GM23248 (cell line): ENCODE data around the gene SERPINB13. TPM values are rescaled to one million over a fixed set of nuclear protein-coding genes. Genes with fewer than 3 reads are reported as not detected.

Experiments
- DNase-seq: peaks from one replicate; pipeline ENCODE4 v3.0.0-alpha.2; 2015
- H2AFZ ChIP-seq: fragments of 200-600 bp; sonication (generic); 2 replicates; pipeline ENCODE4 v1.6.1; 2016; ENCODE audit warnings: antibody characterized with exemption
- H3F3A ChIP-seq: fragments of 200-600 bp; sonication (generic); 2 replicates; pipeline ENCODE4 v1.6.1; 2016; ENCODE audit warnings: mild to moderate bottlenecking, antibody characterized with exemption, mixed run types; ENCODE audit not compliant: insufficient read depth
- H3K27ac ChIP-seq: fragments of 200-600 bp; sonication (generic); 2 replicates; pipeline ENCODE4 v1.5.1; 2016; ENCODE audit warnings: mild to moderate bottlenecking
- H3K27me3 ChIP-seq: fragments of 200-600 bp; sonication (generic); replicated peaks from 2 replicates; pipeline ENCODE4 v1.6.1; 2016; ENCODE audit warnings: mild to moderate bottlenecking; ENCODE audit not compliant: insufficient read depth
- H3K36me3 ChIP-seq: fragments of 200-600 bp; sonication (generic); 2 replicates; pipeline ENCODE4 v1.6.1; 2016; ENCODE audit warnings: low read depth, mild to moderate bottlenecking
- H3K4me1 ChIP-seq: fragments of 200-600 bp; sonication (generic); 2 replicates; pipeline ENCODE4 v1.6.1; 2016; ENCODE audit warnings: mild to moderate bottlenecking; ENCODE audit not compliant: insufficient read depth
- H3K4me2 ChIP-seq: fragments of 200-600 bp; sonication (generic); one replicate; pipeline ENCODE4 v1.6.1; 2016; ENCODE audit warnings: mild to moderate bottlenecking; ENCODE audit not compliant: unreplicated experiment
- H3K4me3 ChIP-seq: fragments of 200-600 bp; sonication (generic); 2 replicates; pipeline ENCODE4 v1.5.1; 2016; ENCODE audit warnings: mild to moderate bottlenecking
- H3K79me2 ChIP-seq: fragments of 200-600 bp; sonication (generic); 2 replicates; pipeline ENCODE4 v1.6.1; 2016; ENCODE audit warnings: mild to moderate bottlenecking; ENCODE audit not compliant: insufficient read depth
- H3K9ac ChIP-seq: fragments of 200-600 bp; sonication (generic); 2 replicates; pipeline ENCODE4 v1.6.1; 2016; ENCODE audit warnings: mild to moderate bottlenecking
- H3K9me2 ChIP-seq: fragments of 200-600 bp; sonication (generic); 2 replicates; pipeline ENCODE4 v1.6.1; 2016; ENCODE audit warnings: mixed run types, mild to moderate bottlenecking, moderate library complexity; ENCODE audit not compliant: insufficient read depth
- H3K9me3 ChIP-seq: fragments of 200-600 bp; sonication (generic); one replicate; pipeline ENCODE4 v1.6.1; 2017; ENCODE audit warnings: low read depth
- H4K20me1 ChIP-seq: fragments of 200-600 bp; sonication (generic); 2 replicates; pipeline ENCODE4 v1.6.0; 2016; ENCODE audit not compliant: insufficient read depth
- EZH2 ChIP-seq: fragments of 200-600 bp; sonication (generic); IDR thresholded peaks from 2 replicates; pipeline ENCODE4 v1.6.1; 2018; ENCODE audit warnings: antibody characterized with exemption, mild to moderate bottlenecking; ENCODE audit not compliant: insufficient read depth, poor library complexity, severe bottlenecking
- EZH2phosphoT487 ChIP-seq: fragments of 200-600 bp; sonication (generic); IDR thresholded peaks from 2 replicates; pipeline ENCODE4 v1.6.1; 2018; ENCODE audit warnings: antibody characterized with exemption, moderate library complexity, mild to moderate bottlenecking, low read depth; ENCODE audit not compliant: insufficient read depth
- WGBS, 2 experiments: methylation state at CpG; one replicate each; pipeline ENCODE4 v1.1.6; 2015 to 2017; ENCODE audit warnings: low lambda C conversion rate in 2 of 2, low coverage in 1 of 2; ENCODE audit errors: missing lambda C conversion rate in 2 of 2; 5-methylcytosine and 5-hydroxymethylcytosine counted together
- in situ Hi-C: fragments of 300-500 bp; cut with MboI; formaldehyde crosslinking; loops from 2 replicates; pipeline ENCODE4 v1.15.0; 2020
- polyA plus RNA-seq: library from polyadenylated mRNA; unstranded; fragments of >200 nt; fragmentation: Nextera tagmentation; extraction: Ambion mirVana; gene quantifications from 2 replicates; pipeline ENCODE4 v1.2.1, GENCODE V29; 2016
- total RNA-seq: library from RNA; depleted of rRNA; stranded (reverse); fragments of >200 nt; shearing (Covaris generic); gene quantifications from 2 replicates; pipeline ENCODE4 v1.2.3, GENCODE V29; 2014

The SERPINB13 gene
- total and polyA plus RNA-seq, 2 experiments from 2014 or later, result not detected

GRCh38 chr18:63579616-63580015, 7.5 kb upstream of the SERPINB13 start:
- Histone ChIP-seq H3K4me3 (no peak overlapping the region), H3K4me2 (no peak overlapping the region), H3K79me2 (no peaks in the 10 kb centered on the region), H2AFZ (no peak overlapping the region), H3K27ac (no peak overlapping the region), H3K9me3 (no peaks in the 10 kb centered on the region), H3K9ac (no peak overlapping the region), H3F3A (no peaks in the 10 kb centered on the region), H3K27me3 (no peaks in the 10 kb centered on the region), H4K20me1 (no peaks in the 10 kb centered on the region), H3K4me1 (no peaks in the 10 kb centered on the region), H3K36me3 (no peaks in the 10 kb centered on the region), H3K9me2 (no peaks in the 10 kb centered on the region)
- in situ Hi-C loops, result loop anchor here (25.0 kb wide), 2 partner anchors 158 to 258 kb away; no protein-coding TSS in a partner anchor
- no peak for TF ChIP-seq EZH2
- no peak for TF ChIP-seq EZH2phosphoT487
- 63 to 67% methylated on average over 2 of the region's 2 CpGs for WGBS, 2 experiments
- DNase-seq, result no peak

GRCh38 chr18:63585988-63586387, 1.2 kb upstream of the SERPINB13 start:
- Histone ChIP-seq H3K9me3 (no peaks in the 10 kb centered on the region), H3K9me2 (no peaks in the 10 kb centered on the region), H3K4me3 (no peak overlapping the region), H4K20me1 (no peaks in the 10 kb centered on the region), H3K9ac (no peak overlapping the region), H3K79me2 (no peaks in the 10 kb centered on the region), H2AFZ (no peak overlapping the region), H3F3A (peaks cover 2% of the 10 kb centered on the region; the same call in 1 of the 2 replicates), H3K4me1 (peaks cover 10% of the 10 kb centered on the region; the same call in 1 of the 2 replicates), H3K4me2 (no peak overlapping the region), H3K36me3 (no peaks in the 10 kb centered on the region), H3K27me3 (no peaks in the 10 kb centered on the region), H3K27ac (no peak overlapping the region)
- in situ Hi-C loops, result loop anchor here (25.0 kb wide), 2 partner anchors 151 to 251 kb away; no protein-coding TSS in a partner anchor
- no peak for DNase-seq
- WGBS, 2 experiments, result 74 to 77% methylated on average over 4 of the region's 4 CpGs
- TF ChIP-seq EZH2phosphoT487, result no peak
- TF ChIP-seq EZH2, result no peak

- H3F3A ChIP-seq, result peaks cover 5% of the 10 kb centered on the region; the same call in 1 of the 2 replicates
- no peak overlapping the region for H3K27ac ChIP-seq
- TF ChIP-seq EZH2, result no peak
- no peak for TF ChIP-seq EZH2phosphoT487
- no peaks in the 10 kb centered on the region for H3K36me3 ChIP-seq
- H3K9me2 ChIP-seq, result no peaks in the 10 kb centered on the region
- H3K9me3 ChIP-seq, result no peaks in the 10 kb centered on the region
- no peaks in the 10 kb centered on the region for H3K27me3 ChIP-seq
- no peaks in the 10 kb centered on the region for H3K79me2 ChIP-seq
- 72 to 75% methylated on average over 4 of the region's 4 CpGs for WGBS, 2 experiments
- peaks cover 14% of the 10 kb centered on the region; the same call in 1 of the 2 replicates for H3K4me1 ChIP-seq
- H2AFZ ChIP-seq, result no peak overlapping the region
- no peak overlapping the region for H3K9ac ChIP-seq
- H3K4me3 ChIP-seq, result no peak overlapping the region
- H3K4me2 ChIP-seq, result no peak overlapping the region
- DNase-seq, result no peak
- H4K20me1 ChIP-seq, result no peaks in the 10 kb centered on the region
- in situ Hi-C loops, result loop anchor here (25.0 kb wide), 2 partner anchors 151 to 251 kb away; no protein-coding TSS in a partner anchor
Observed at GRCh38 chr18:63586431-63586830, 712 bp upstream of the SERPINB13 start.

- Histone ChIP-seq H3K9ac (no peak overlapping the region), H3K9me3 (no peaks in the 10 kb centered on the region), H3K4me2 (no peak overlapping the region), H3K36me3 (no peaks in the 10 kb centered on the region), H2AFZ (no peak overlapping the region), H3K27me3 (no peaks in the 10 kb centered on the region), H3K79me2 (no peaks in the 10 kb centered on the region), H4K20me1 (no peaks in the 10 kb centered on the region), H3K4me3 (no peak overlapping the region), H3K27ac (no peak overlapping the region), H3F3A (peaks cover 11% of the 10 kb centered on the region; the same call in 1 of the 2 replicates), H3K4me1 (peaks cover 25% of the 10 kb centered on the region), H3K9me2 (no peaks in the 10 kb centered on the region)
- WGBS, 2 experiments, result 78 to 80% methylated on average over 5 of the region's 5 CpGs
- in situ Hi-C loops, result loop anchor here (25.0 kb wide), 2 partner anchors 148 to 248 kb away; no protein-coding TSS in a partner anchor
- TF ChIP-seq EZH2 (no peak), EZH2phosphoT487 (no peak)
- DNase-seq, result peak; percentile 32
Observed at GRCh38 chr18:63588909-63589308, 1.8 kb downstream of the SERPINB13 start.

GRCh38 chr18:63590373-63590772, 3.2 kb downstream of the SERPINB13 start:
- H3K9me3 ChIP-seq, result no peaks in the 10 kb centered on the region
- no peaks in the 10 kb centered on the region for H4K20me1 ChIP-seq
- TF ChIP-seq EZH2phosphoT487 (no peak), EZH2 (no peak)
- in situ Hi-C loops, result loop anchor here (25.0 kb wide), 2 partner anchors 147 to 247 kb away; no protein-coding TSS in a partner anchor
- H3K36me3 ChIP-seq, result no peaks in the 10 kb centered on the region
- peaks cover 11% of the 10 kb centered on the region; the same call in 1 of the 2 replicates for H3F3A ChIP-seq
- 50 to 56% methylated on average over 2 of the region's 2 CpGs for WGBS, 2 experiments
- no peak overlapping the region for H2AFZ ChIP-seq
- H3K27me3 ChIP-seq, result no peaks in the 10 kb centered on the region
- no peak overlapping the region for H3K4me3 ChIP-seq
- peak; percentile 67 for DNase-seq
- H3K9me2 ChIP-seq, result no peaks in the 10 kb centered on the region
- peaks cover 25% of the 10 kb centered on the region for H3K4me1 ChIP-seq
- no peak overlapping the region for H3K9ac ChIP-seq
- H3K27ac ChIP-seq, result no peak overlapping the region
- no peak overlapping the region for H3K4me2 ChIP-seq
- H3K79me2 ChIP-seq, result no peaks in the 10 kb centered on the region
